Heart left ventricle (tissue), 16 donors: ENCODE measurements around the gene MYO7B. TPM values are rescaled to one million over a fixed set of nuclear protein-coding genes. Genes with fewer than 3 reads are reported as not detected.
A peak's percentile ranks its signal among the peaks of the same experiment; 100 is the strongest.

Source experiments
- ATAC-seq, 4 donors: fragments of 200-7000 bp; cut with Tn5 transposase; one replicate each; pipeline ENCODE4 v1.9.1; 2020 to 2022; ENCODE audit warnings: moderate library complexity in 4 of 4, mild to moderate bottlenecking in 3 of 4, moderate number of reproducible peaks in 1 of 4
- DNase-seq, 5 donors: peaks; one replicate each; pipeline ENCODE4 v3.0.0-alpha.2; 2020
- H3K27ac ChIP-seq, 12 donors: fragments of 200-600 bp; sonication (generic) in 4 of 12; one replicate each; pipeline versions ENCODE4 v1.5.0 to v1.8.0; 2016 to 2022; ENCODE audit warnings: mild to moderate bottlenecking in 2 of 12
- H3K27me3 ChIP-seq, 9 donors: fragments of 200-600 bp; sonication (generic) in 2 of 9; one replicate each; pipeline versions ENCODE4 v1.5.1 to v1.8.0; 2016 to 2022; ENCODE audit warnings: mild to moderate bottlenecking in 3 of 9
- H3K36me3 ChIP-seq, 9 donors: fragments of 200-600 bp; sonication (generic) in 2 of 9; one replicate each; pipeline versions ENCODE4 v1.5.0 to v1.8.0; 2018 to 2022; ENCODE audit warnings: mild to moderate bottlenecking in 2 of 9
- H3K4me1 ChIP-seq, 12 donors: fragments of 200-600 bp; sonication (generic) in 4 of 12; one replicate each; pipeline versions ENCODE4 v1.5.0 to v1.8.0; 2016 to 2022; ENCODE audit warnings: mild to moderate bottlenecking in 3 of 12
- H3K4me3 ChIP-seq, 12 donors: fragments of 200-600 bp; sonication (generic) in 4 of 12; one replicate each; pipeline versions ENCODE4 v1.5.0 to v1.8.0; 2017 to 2022; ENCODE audit warnings: mild to moderate bottlenecking in 9 of 12, moderate library complexity in 4 of 12
- H3K9me3 ChIP-seq, 12 donors: fragments of 200-600 bp; sonication (generic) in 4 of 12; one replicate each; pipeline versions ENCODE4 v1.5.0 to v1.8.0; 2016 to 2022; ENCODE audit warnings: mild to moderate bottlenecking in 1 of 12
- POLR2A ChIP-seq, 2 donors: fragments of 450-650 bp; IDR thresholded peaks; one replicate each; pipeline ENCODE4 v1.6.1; 2017; ENCODE audit warnings: antibody characterized with exemption in 2 of 2, mild to moderate bottlenecking in 2 of 2, moderate library complexity in 2 of 2
- WGBS, 4 donors: extraction: QIAGEN DNeasy Blood & Tissue Kit in 2 of 4; methylation state at CpG; one replicate each; pipeline versions ENCODE4 v1.1.5 to v1.1.7; 2013 to 2018; 5-methylcytosine and 5-hydroxymethylcytosine counted together
- intact Hi-C, 10 donors: fragments of 100-400 bp; cut with DNase I; formaldehyde crosslinking; loops; one replicate each; pipeline versions ENCODE4 v1.11.1 to v1.14.2; 2022
- polyA plus RNA-seq, 2 donors: library from polyadenylated mRNA; stranded (reverse); fragments of 200-250 nt; gene quantifications; one replicate each; pipeline ENCODE4 v1.2.3, GENCODE V29; 2013
- total RNA-seq, 9 donors: library from RNA; depleted of rRNA in 2 of 9; stranded (reverse); fragments of >200 nt in 2 of 9; fragmentation: NEBNext Ultra II Directional in 3 of 9; extraction: Animal tissue kit (Norgen Biotek cat#: 25700) in 3 of 9; gene quantifications; one replicate each; pipeline versions ENCODE4 v1.1.0 to v1.2.4, GENCODE V29; 2016 to 2023
- TF ChIP-seq, protein P1 (sequence below), 12 donors: fragments of 200-600 bp; sonication (generic) in 4 of 12; IDR thresholded peaks; one replicate each; pipeline versions ENCODE4 v1.5.0 to v1.8.0; 2018 to 2022; ENCODE audit warnings: antibody characterized with exemption in 12 of 12, mild to moderate bottlenecking in 5 of 12
- donor health status: ischemic (EF 13 %, LVEDD 7.1; RV severe dilation, severe dysfunction).
- donor health status: healthy with polysubstance abuse.
- donor health status: DM: no; HTN: yes; CAD: no.
- donor health status: DM: no; HTN: no; CAD: no.
- donor health status: ischemic (EF 25% LVEDD 6.9; RV normal size, moderate dysfunction).
- donor health status: ischemic (EF 25% LVEDD 5.7; RV mildly dilated, moderate dysfunction).
- donor health status: healthy.
- donor health status: DM: yes; HTN: yes; CAD: no.
- donor health status: ischemic (EF 35%, LVEDD 5.7; RV mildly dilated, moderate dysfunction).
- donor health status: nonischemic (EF 11% LVEDD 7.7; RV severe dilation, severe dysfunction).
- donor health status: DM: yes; HTN: yes; CAD: no.
- donor health status: PGD.
- donor health status: ischemic (EF 29% LVEDD 5.4; RV normal size, mild dysfunction).
- donor health status: nonischemic (EF 23%, LVEDD 6.1; RV moderate dilation, normal function).

MYO7B gene
- total and polyA plus RNA-seq, 11 donors = 0.20 to 2.1 (median 0.90) TPM

GRCh38 chr2:127620866-127621265, 85.4 kb downstream of the MYO7B start:
- Histone ChIP-seq H3K36me3 (no peaks in the 10 kb centered on the region), H3K27me3 (peaks cover 0 to under 1% (median 0%) of the 10 kb centered on the region in 9 donors)

DNA sequence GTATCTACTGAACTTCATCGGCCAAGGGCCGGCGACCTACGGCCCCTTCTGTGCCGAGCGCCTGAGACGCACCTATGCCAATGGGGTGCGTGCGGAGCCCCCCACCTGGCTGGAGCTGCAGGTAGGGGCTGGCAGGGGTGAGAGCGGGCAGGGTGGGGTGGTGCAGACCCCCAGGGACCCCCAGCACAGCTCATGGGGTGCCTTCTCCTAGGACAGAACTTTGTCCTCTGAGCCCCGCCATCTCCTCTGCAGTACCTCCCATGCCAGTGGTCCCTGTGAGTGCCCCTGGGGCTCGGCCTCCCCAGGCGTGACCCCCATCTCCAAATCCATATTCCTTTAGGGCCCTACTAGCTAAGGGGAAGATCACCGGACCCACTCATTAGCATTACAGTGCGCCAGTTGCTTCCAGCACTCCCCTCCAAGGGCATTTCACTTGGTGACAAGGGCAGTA, 86.5 kb downstream of the MYO7B start:
- Histone ChIP-seq H3K4me1 (peaks cover 0 to 3% (median 0%) of the 10 kb centered on the region in 12 donors), H3K36me3 (no peaks in the 10 kb centered on the region), H3K27ac (no peak overlapping the region), H3K27me3 (peaks cover 0 to 4% (median 0%) of the 10 kb centered on the region in 9 donors), H3K4me3 (no peak overlapping the region), H3K9me3 (no peaks in the 10 kb centered on the region)
- 92 to 98% (median 96%) methylated on average over 13 to 15 of the region's 15 CpGs for whole genome bisulfite sequencing, 4 donors
- TF ChIP-seq, protein P1, sequence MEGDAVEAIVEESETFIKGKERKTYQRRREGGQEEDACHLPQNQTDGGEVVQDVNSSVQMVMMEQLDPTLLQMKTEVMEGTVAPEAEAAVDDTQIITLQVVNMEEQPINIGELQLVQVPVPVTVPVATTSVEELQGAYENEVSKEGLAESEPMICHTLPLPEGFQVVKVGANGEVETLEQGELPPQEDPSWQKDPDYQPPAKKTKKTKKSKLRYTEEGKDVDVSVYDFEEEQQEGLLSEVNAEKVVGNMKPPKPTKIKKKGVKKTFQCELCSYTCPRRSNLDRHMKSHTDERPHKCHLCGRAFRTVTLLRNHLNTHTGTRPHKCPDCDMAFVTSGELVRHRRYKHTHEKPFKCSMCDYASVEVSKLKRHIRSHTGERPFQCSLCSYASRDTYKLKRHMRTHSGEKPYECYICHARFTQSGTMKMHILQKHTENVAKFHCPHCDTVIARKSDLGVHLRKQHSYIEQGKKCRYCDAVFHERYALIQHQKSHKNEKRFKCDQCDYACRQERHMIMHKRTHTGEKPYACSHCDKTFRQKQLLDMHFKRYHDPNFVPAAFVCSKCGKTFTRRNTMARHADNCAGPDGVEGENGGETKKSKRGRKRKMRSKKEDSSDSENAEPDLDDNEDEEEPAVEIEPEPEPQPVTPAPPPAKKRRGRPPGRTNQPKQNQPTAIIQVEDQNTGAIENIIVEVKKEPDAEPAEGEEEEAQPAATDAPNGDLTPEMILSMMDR (IDR thresholded peaks at IDR 0.05) = no peak
- TF ChIP-seq POLR2A (IDR thresholded peaks at IDR 0.05) = no peak
- intact Hi-C loops = no loop called here
- no peak for ATAC-seq
- peak in 1 of 5 donors; percentile 8 for DNase-seq

More at GRCh38 chr2:127620866-127621265, 85.4 kb downstream of the MYO7B start:
- H3K4me1 ChIP-seq = no peaks in the 10 kb centered on the region
- TF ChIP-seq, protein P1 (IDR thresholded peaks at IDR 0.05) = no peak
- TF ChIP-seq POLR2A (IDR thresholded peaks at IDR 0.05) = no peak
- no peak overlapping the region for H3K4me3 ChIP-seq
- no peak for DNase-seq
- 65 to 81% (median 73%) methylated on average over 3 of the region's 3 CpGs for WGBS, 4 donors
- no peak for ATAC-seq
- H3K9me3 ChIP-seq = no peaks in the 10 kb centered on the region
- intact Hi-C loops = no loop called here
- H3K27ac ChIP-seq = no peak overlapping the region

GRCh38 chr2:127622561-127623387, 87.3 kb downstream of the MYO7B start:
- WGBS, 4 donors = 92 to 94% (median 93%) methylated on average over 21 of the region's 21 CpGs

More at GRCh38 chr2:127622561-127623387, 87.3 kb downstream of the MYO7B start:
- peak in 2 of 5 donors; percentile 11 to 30 for DNase-seq
- no peaks in the 10 kb centered on the region for H3K9me3 ChIP-seq
- H3K4me1 ChIP-seq = peaks cover 0 to 8% (median 0%) of the 10 kb centered on the region in 12 donors
- no peak for ATAC-seq
- H3K27ac ChIP-seq = no peak overlapping the region
- TF ChIP-seq, protein P1 (IDR thresholded peaks at IDR 0.05) = no peak
- TF ChIP-seq POLR2A (IDR thresholded peaks at IDR 0.05) = no peak
- intact Hi-C loops = no loop called here
- no peak overlapping the region for H3K4me3 ChIP-seq
- H3K36me3 ChIP-seq = no peaks in the 10 kb centered on the region
- H3K27me3 ChIP-seq = peaks cover 0 to 4% (median 0%) of the 10 kb centered on the region in 9 donors
